Stimulated activated CD8-positive, alpha-beta memory T cell treated with anti-CD3 and anti-CD28 coated beads, Interleukin-12 subunit alpha, Interleukin-12 subunit beta, amount 100 ng/mL, for 24 hours (primary cell): ENCODE measurements around the gene AJM1.
"Not testable (repeated sequence)": the region's sequence is repeated elsewhere in the genome, so short reads cannot be mapped to it uniquely, and the experiment has no call there.

ENCODE experiments used
- DNase-seq: peaks from one replicate; pipeline ENCODE4 v3.0.0-alpha.2; 2020; ENCODE audit errors: extremely low read depth

AJM1 gene

DNA sequence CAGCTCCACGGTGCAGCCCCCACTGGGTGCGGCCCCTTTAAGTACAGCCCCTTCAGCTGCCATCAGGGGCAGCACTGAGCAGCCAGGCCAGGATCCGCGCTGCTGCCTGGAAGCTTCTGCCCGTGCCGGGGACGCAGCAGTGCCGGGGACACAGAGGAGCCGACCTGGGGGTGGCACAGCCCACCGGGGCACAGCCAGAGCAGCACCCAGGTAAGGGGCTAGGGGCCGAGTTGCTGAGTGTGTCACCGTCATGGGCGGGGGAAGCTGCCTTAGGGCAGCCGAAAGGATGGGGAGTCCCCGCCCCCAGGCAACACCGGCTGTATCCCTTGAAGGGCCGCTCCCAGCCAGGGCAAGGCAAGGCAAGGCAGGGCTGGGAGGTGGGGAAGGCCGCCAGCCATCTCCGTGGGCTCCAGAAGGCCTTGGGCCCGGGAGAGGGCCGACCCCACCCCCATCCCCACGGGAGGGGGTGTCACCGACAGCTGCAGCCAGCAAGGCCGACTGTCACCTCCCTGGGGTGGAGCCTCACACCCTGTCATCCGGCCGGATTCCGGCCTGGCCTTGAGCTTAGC lies at the start of gene AJM1:
AJM1 (plus strand) TSS at position 99 of the 569 bp plus-strand sequence. CDS start 1,937 bp downstream, outside the sequence.
- peak; percentile 44 for DNase-seq

DNA sequence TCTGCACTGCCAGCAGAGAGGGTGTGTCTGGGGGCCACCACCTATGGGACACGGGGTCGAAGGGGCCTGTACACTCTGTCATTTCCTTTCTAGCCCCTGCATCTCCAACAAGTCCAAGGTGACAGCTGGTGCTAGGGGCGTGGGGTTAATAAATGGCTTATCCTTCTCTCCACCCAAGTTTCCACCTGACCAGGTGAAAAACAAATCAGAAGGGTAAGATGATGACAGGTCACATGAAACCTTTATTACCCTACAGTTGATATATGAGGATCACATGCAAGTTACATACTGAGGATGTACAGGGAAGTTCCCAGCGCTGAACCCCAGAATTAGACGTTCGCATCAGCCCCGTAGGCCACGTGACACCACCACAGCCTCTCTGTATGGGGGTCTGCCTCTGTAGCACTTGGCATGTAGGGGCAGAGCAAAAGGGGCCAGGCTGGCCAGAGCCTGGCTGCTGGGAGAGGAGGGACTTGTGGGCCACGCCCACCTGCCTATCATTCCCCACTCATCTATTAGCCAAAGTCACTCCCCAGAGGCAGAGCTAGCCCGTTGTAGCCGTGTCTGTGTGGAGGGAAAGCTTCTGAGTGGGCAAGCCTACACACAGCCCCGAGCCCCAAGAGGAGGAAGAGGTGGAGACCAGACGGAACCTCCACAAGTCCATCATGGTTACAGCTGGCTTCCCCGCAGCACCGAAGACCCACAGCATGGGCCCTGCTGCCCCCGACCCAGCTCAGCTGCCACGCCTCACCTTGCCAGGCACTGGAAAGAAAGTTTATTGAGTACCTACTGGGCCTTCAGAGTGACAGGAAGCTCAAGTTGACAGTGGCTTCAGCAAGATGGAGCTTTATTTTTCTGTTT lies 49.0 kb upstream of the AJM1 start:
- no peak for DNase-seq

DNA sequence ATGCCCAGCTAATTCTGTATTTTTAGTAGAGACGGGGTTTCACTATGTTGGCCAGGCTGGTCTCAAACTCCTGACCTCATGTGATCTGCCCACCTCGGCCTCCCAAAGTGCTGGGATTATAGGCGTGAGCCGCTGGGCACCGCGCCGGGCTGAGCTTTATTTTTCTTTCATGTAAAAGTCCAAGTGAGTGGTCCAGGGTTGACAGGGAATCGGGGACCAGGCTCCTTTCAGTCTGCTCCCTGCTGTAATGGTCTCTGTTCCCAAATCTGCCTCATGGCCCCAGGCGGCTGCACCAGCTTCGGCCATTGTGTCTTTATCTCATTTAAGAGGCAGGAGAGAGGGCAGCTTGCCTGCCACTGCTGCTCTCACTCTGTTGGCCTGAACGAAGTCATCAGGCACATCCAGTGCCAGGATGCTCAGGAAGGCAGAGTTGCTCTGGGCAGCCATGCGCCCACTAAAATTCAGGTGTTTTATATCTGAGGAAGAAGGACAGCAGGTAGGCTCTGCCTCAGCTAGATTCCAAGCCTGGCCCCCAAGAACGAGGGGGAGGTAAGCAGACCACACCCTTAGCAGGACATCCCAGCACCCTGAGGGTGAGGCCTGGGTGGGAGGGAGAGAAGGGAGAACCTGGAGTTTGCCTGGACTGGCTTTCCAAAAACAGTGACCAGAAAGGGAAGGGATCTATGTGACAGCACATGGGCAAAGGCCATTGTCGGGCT lies 47.8 kb upstream of the AJM1 start:
- DNase-seq, result no peak

DNA sequence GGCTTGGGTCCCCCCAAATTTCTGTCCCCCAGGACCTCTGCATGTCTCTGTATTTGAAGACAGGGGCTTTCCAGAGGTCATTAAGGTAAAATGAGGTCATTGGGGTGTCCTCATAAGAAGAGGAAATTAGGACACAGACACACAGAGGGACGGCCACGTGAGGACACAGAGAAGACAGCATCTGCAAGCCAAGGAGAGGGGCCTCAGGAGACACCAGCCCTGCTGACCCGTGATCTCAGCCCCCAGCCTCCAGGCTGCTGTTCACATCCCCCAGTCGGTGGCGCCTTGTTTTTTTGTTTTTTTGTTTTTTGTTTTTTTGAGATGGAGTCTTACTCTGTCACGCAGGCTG lies 47.3 kb upstream of the AJM1 start:
- DNase-seq, result no peak

DNA sequence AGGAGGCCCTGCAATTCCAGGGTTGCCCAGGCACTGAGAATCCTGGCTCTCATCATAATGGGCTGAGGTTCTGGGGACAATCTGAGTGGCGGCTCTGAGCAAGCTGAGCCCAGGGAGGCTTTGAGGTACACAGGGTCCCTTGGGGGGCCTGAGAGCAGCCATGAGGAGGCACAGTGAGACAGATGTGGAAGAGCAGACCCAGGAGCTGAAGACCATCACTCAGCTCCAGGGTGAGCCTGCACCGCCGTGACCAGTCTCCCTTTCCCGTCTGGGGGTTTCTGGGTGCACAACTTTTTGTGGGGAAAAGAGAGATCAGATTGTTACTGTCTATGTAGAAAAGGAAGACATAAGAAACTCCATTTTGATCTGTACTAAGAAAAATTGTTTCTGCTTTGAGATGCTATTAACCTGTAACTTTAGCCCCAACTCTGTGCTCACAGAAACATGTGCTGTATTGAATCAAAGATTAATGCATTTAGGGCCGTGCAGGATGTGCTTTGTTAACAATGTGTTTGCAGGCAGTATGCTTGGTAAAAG lies 46.0 kb upstream of the AJM1 start, which contains the start of gene CCDC183:
CCDC183 (plus strand) TSS at position 101 of the 537 bp plus-strand sequence; CDS start at position 161, 60 bp downstream.
- DNase-seq, result no peak

DNA sequence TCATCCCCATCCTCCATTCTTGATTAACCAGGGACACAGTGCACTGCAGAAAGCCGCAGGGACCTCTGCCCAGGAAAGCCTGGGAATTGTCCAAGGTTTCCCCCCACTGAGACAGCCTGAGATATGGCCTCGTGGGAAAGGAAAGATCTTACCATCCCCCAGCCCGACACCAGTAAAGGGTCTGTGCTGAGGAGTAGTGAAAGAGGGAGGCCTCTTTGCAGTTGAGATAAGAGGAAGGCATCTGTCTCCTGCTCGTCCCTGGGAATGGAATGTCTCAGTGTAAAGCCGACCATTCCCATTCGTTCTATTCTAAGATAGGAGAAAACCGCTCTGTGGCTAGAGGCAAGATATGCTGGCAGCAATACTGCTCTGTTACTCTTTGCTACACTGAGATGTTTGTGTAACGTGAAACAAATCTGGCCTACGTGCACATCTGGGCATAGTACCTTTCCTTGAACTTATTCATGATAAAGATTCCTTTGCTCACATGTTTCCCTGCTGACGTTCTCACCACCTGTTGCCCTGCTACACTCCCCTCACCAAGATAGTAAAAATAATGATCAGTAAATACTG lies 45.4 kb upstream of the AJM1 start:
- not testable (repeated sequence) for DNase-seq

DNA sequence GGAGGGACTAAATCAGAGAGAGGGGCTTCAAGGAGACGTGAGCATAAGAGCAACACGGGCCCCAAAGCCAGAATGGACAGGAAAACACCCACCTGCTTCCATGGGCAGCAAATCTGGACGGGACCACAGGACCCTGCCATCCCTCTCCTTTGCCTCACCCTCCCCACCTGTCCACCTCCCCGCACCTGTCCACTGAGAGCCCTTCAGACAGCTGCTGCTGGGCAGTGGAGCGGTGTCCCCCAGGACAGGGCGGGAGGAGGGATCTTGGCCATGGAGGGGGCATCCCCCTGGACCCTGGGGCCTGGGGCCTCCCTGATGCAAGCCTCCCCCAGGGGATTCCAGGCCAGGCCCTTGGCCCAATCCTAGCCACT lies 43.6 kb upstream of the AJM1 start:
- DNase-seq, result no peak

DNA sequence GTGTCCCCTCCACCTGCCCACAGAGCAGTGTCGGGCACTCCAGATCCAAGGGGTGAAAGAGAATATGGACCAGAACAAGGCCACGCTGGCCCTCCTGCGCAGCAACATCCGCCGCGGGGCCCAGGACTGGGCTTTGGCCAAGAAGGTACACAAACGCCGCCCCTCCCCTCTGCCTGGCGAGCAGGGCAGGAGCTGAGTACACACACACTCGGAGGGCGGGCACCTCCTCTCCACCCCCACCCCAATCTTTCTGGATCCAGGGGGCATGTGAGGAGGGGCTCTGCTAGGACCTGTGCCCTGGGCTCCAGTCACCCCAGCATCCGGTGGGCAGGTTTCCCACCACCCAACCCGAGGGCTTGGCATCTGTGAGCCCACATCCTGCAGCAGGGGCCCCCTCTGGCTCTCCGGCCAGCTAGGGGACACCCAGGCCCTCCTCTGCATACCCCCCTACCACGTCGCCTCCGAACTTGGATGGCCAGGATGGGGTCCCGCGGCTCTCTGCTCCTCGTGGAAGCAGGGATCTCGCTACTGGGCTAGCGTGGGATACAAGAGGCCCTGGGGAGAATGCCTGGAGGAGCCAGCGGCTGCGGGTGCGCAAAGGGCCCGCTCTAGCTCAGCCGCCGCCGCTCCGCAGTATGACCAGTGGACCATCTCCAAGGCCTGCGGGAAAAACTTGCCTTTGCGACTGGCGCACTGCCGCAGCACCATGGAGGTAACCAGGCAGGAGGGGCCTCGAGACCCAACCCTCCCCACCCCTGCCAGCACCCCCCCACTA lies 43.0 kb upstream of the AJM1 start:
- DNase-seq, result no peak

DNA sequence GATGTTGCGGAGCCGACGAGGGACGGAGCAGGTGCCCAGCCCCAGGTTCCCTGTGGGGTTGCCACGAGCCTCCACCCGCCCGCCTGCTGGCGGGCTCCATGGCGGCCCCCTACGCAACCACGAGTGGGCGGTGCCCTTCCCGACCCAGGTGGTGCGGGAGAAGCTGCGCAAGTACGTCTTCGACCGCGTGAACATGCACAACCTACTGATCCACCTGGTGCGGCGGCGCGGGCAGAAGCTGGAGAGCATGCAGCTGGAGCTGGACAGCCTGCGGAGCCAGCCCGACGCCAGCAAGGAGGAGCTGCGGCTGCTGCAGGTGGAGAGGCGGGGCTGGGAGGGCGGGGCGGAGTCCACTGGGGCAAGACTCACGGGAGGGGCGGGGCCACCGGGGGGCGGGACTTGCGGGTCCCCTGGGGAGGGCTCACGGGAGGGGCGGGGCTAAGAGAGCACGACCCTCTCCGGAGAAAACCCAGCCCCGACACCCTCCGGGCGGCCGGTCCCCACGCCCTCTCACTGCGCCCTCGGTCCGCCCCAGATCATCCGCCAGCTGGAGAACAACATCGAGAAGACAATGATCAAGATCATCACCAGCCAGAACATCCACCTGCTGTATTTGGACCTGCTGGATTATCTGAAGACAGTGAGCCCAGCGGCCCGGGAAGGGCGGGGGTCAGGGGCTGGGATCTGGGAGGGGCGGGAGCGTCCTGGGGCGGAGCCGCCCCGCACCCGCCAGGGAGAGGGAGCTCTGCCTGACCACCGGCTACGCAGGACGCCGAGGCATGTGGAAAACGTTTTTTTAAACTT lies 42.2 kb upstream of the AJM1 start:
- DNase-seq, result peak; percentile 82

DNA sequence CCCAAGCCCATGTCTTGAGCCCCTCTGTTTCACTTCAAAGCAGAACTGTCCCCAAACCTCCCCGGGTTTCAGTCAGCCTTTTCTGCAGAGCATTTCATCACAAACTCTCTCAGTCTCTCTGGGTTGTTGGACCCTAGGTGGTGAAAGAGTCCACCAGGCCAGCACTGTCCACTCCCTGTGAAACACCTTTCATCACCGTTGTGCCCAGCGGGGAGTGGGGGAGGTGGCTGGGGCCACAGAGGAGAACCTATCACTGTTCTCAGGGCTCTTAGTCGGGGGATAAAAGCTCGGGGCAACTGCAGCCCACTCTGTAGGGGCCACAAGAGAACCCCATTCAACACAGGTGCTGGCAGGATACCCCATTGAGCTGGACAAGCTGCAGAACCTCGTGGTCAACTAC lies 40.0 kb upstream of the AJM1 start:
- DNase-seq, result no peak

DNA sequence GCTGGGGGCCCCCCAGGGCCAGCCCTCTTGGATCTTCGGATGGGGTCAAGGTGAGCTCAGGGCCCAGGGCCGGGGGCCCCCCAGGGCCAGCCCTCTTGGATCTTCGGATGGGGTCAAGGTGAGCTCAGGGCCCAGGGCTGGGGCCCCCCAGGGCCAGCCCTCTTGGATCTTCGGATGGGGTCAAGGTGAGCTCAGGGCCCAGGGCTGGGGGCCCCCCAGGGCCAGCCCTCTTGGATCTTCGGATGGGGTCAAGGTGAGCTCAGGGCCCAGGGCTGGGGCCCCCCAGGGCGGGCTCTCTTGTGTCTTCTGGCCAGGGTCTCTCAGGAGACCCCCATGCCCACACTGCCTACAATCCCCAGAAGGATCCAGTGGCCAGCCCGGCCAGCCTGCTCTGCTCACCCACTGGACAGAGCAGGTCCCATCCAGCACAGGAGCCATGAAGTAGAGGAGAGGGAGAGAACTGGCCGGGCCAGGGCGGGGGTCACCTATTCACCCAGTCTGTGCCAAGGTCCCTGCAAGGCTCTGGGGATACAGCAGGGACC lies 39.2 kb upstream of the AJM1 start:
- DNase-seq, result not testable (repeated sequence)

DNA sequence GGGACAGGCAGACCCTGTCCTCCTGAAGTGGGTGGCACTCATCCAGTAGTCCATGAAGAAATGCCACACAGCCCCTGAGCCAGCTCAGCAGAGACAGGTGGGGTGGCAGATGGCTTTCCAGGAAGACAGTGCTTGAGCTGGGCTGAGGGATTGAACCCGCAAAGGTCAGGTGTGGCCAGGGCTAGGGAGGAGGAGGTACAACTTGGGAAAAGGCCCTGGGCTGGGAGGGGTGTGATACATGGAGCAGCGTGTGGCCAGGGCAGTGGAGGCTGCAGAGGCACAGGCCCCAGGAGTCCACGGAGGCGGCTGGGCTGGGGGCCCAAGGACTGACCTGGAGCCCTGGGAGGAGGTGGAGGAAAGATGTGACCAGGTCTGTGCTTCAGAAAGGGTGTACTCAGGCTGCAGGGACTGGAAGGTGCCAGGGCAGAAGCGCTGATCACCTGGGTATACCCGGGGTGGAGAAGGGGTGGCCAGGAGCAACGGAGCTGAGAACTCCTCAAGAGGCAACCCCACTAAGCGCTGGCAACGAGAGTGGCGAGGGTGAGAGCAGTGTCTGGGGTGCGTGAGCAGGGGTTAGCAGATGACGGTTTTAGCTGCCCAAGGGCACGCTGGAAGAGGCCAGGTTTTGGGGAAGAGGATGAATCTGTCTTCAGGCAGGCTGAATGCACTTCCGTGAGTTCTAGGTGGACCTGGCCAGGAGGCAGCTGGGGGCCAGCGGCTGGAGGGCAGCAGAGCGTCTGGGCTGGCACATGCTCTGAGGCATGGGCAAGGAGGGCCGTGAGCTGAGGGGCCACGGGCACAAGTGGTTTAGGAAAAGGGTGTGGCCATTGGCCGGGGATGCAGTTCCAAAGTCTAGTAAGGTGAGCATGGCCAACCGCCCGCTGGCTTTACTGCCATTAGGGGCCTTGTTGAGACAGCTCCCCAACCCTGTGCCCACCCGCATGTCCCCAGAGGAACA lies 38.4 kb upstream of the AJM1 start:
- DNase-seq, result no peak

DNA sequence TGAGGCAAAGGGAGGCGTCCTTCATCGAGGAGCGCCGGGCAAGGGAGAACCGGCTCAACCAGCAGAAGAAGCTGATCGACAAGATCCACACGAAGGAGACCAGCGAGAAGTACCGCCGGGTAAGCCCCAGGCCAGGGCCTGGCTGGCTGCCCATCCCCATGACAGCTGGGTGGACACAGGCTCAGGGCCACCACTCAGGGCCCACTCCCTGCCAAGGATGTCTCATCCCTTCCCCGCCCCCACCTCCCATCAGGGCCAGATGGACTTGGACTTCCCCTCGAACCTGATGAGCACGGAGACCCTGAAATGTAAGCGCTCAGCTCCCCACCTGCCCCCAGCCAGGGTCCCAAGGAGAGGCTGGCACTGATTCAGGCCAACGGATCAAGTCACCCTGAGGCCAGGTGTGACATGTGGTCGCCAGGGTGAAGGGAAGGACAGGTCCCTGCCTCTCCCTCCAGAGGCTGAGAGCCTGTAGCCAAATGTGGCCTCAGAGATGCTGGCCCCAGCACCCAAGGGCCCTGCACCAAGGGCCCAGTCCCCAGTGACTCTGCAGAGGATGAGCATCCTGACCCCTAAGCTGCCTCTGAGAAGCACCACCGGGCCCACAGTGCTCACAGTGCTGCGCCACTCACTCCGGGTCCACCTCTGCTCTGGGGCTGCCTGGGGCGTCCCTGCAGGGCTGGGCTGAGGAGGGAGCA lies 37.6 kb upstream of the AJM1 start:
- no peak for DNase-seq

DNA sequence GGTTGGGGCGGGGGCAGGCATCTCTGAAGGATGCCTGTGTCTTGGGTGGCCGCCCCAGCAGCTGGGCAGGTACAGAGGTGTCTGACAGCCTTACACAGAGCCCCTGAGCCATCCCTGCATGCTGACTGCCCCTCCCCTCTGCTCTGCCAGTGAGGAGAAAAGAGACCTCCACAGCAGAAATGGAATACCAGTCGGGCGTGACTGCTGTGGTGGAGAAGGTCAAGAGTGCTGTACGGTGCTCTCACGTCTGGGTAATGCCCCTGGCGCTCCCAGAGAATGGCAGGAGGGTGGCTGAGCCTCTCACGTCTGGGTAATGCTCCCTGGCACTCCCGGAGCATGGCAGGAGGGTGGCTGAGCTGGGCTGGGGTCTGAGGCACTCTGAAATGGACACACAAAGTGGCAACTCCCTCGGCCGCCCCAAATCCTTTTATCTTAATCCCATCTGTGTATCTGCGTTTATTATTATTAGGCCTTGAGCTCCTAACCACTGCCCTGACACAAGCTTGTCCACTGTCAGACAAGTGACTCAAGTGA lies 37.0 kb upstream of the AJM1 start:
- no peak for DNase-seq

DNA sequence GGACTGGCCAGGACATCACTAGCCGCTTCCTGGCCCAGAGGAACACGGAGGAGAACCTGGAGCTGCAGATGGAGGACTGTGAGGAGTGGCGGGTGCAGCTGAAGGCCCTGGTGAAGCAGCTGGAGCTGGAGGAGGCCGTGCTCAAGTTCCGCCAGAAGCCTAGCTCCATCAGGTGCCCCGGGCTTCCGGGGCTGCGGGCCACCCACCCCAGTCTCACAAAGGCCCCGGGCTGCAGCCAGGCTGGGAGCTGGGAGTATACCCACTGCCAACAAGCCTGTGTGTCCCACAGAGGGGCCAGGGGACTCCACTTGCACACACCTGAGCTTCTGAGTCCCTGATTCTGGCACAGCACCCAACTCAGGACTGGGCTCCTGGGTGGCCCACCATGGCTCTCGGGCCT lies 36.2 kb upstream of the AJM1 start:
- DNase-seq, result no peak

DNA sequence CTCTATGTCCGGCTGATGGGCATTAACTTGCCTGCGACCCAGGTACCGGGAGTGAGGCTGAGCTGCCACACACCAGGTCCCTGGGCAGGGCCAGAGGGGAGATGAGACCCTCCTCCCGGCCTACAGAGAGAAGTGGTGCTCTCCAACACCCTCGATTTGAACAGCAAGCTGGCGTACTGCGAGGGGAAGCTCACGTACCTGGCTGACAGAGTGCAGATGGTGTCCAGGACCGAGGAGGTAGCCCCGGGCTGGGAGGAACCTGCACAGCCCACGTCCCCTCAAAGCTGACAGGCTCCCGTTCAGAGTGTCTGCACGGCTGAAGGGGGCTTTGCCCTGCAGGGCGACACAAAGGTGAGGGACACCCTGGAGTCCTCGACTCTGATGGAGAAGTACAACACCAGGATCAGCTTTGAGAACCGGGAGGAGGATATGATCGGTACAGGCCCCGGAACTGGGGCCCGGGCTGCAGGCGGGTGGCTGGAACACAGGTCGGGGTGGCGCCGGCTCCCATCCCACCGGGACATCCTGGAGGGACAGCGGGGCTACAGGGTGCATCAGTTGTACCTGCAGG lies 35.6 kb upstream of the AJM1 start:
- DNase-seq, result no peak

DNA sequence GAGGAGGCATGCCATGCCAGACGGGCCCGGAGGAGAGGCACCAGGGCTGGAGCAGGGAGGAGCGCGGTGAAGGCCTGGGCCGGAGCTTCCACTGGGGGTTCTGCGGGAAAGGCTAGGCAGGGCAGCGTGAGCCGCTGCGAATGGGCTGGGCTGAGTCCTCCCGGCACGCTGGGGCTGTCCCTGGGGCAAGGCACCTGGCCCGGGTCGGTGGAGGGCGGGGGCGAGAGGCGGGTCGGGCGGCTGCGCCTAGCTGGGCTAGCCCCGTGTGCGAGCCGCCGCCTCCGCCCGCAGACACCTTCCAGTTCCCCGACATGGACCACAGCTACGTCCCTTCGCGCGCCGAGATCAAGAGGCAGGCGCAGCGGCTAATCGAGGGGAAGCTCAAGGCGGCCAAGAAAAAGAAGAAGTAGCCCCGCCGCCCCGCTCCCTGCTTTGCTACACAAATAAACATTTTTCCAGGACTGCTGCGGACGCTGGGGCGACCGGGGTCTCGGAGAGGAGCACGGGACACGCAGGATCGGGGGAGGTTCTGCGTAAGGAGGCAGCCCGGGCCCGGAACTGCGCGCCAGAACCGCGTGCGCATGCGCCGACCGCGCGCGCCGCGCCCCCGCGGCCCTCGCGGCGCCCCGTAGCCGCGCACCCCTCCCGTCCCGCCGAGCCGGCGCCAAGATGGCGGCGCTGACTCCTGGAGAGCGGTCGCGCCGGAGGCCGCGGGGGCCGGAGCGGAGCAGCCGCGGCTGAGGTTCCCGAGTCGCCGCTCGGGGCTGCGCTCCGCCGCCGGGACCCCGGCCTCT lies 34.8 kb upstream of the AJM1 start, which contains the start of gene RABL6:
RABL6 (plus strand) TSS at position 668 of the 794 bp plus-strand sequence. CDS start 249 bp downstream, outside the sequence.
- DNase-seq, result peak; percentile 58
